Loucy (cell line): ENCODE results near the gene KRT14.
"Not testable (repeated sequence)": the region's sequence is repeated elsewhere in the genome, so short reads cannot be mapped to it uniquely, and the experiment has no call there.

Source experiments
- H2AFZ ChIP-seq: fragments of 200-600 bp; sonication (generic); 2 replicates; pipeline ENCODE4 v1.6.0; 2016; ENCODE audit warnings: antibody characterized with exemption, mild to moderate bottlenecking, low read length, moderate library complexity
- H3F3A ChIP-seq: fragments of 200-600 bp; 2 replicates; pipeline ENCODE4 v1.6.0; 2016; ENCODE audit warnings: antibody characterized with exemption, low read depth, mild to moderate bottlenecking
- H3K27me3 ChIP-seq: fragments of 200-600 bp; sonication (generic); 2 replicates; pipeline ENCODE4 v1.6.1; 2014; ENCODE audit warnings: low read length, mild to moderate bottlenecking; ENCODE audit not compliant: insufficient read depth, poor library complexity, severe bottlenecking
- H3K36me3 ChIP-seq: fragments of 200-600 bp; sonication (generic); 2 replicates; pipeline ENCODE4 v1.6.1; 2016; ENCODE audit warnings: low read length; ENCODE audit not compliant: insufficient read depth
- H3K4me1 ChIP-seq: fragments of 200-600 bp; sonication (generic); 2 replicates; pipeline ENCODE4 v1.5.1; 2014; ENCODE audit warnings: low read length, mild to moderate bottlenecking; ENCODE audit not compliant: insufficient read depth, poor library complexity, severe bottlenecking
- H3K4me2 ChIP-seq: fragments of 200-600 bp; sonication (generic); 2 replicates; pipeline ENCODE4 v1.6.0; 2014; ENCODE audit warnings: antibody characterized with exemption, low read length, low read depth, mild to moderate bottlenecking; ENCODE audit not compliant: poor library complexity, severe bottlenecking
- H3K4me3 ChIP-seq: fragments of 200-600 bp; sonication (generic); 2 replicates; pipeline ENCODE4 v1.5.1; 2014; ENCODE audit warnings: low read length, mild to moderate bottlenecking, mixed read lengths; ENCODE audit not compliant: poor library complexity, severe bottlenecking
- H3K79me2 ChIP-seq: fragments of 200-600 bp; sonication (generic); 2 replicates; pipeline ENCODE4 v1.6.1; 2014; ENCODE audit warnings: low read length; ENCODE audit not compliant: insufficient read depth
- H3K9ac ChIP-seq: fragments of 200-600 bp; sonication (generic); 2 replicates; pipeline ENCODE4 v1.6.0; 2014; ENCODE audit warnings: mild to moderate bottlenecking, low read depth, low read length, moderate library complexity; ENCODE audit not compliant: poor library complexity, severe bottlenecking
- H3K9me2 ChIP-seq: fragments of 200-600 bp; sonication (generic); replicated peaks from 2 replicates; pipeline ENCODE4 v1.6.1; 2016; ENCODE audit warnings: low read depth, low read length, mixed read lengths
- H3K9me3 ChIP-seq: fragments of 200-600 bp; sonication (generic); 2 replicates; pipeline ENCODE4 v1.6.1; 2014; ENCODE audit warnings: mild to moderate bottlenecking, antibody characterized with exemption, low read length, low read depth; ENCODE audit not compliant: insufficient read depth
- H4K20me1 ChIP-seq: fragments of 200-600 bp; sonication (generic); 2 replicates; pipeline ENCODE4 v1.6.0; 2014; ENCODE audit warnings: antibody characterized with exemption, low read length, mild to moderate bottlenecking; ENCODE audit not compliant: insufficient read depth, poor library complexity, severe bottlenecking
- CTCF ChIP-seq: fragments of 200-600 bp; sonication (generic); conservative IDR thresholded peaks from 2 replicates; pipeline ENCODE4 v1.5.1; 2014; ENCODE audit warnings: mild to moderate bottlenecking, antibody characterized with exemption, low read length
- EZH2phosphoT487 ChIP-seq: fragments of 200-600 bp; IDR thresholded peaks from 2 replicates; pipeline ENCODE4 v1.6.1; 2018; ENCODE audit warnings: antibody characterized with exemption, mild to moderate bottlenecking, moderate library complexity, borderline replicate concordance

Gene KRT14

GRCh38 chr17:41583137-41584127, 3.3 kb downstream of the KRT14 start:
- H3K9me2 ChIP-seq: no peaks in the 10 kb centered on the region
- H3K9ac ChIP-seq: no peak overlapping the region
- TF ChIP-seq EZH2phosphoT487 (no peak), CTCF (no peak)
- H3K4me1 ChIP-seq: no peaks in the 10 kb centered on the region
- H3K4me2 ChIP-seq: no peak overlapping the region
- H3K4me3 ChIP-seq: no peak overlapping the region
- H3K27me3 ChIP-seq: no peaks in the 10 kb centered on the region
- H4K20me1 ChIP-seq: no peaks in the 10 kb centered on the region
- no peaks in the 10 kb centered on the region for H3K79me2 ChIP-seq
- H3K36me3 ChIP-seq: no peaks in the 10 kb centered on the region
- H3F3A ChIP-seq: no peaks in the 10 kb centered on the region
- H3K9me3 ChIP-seq: no peaks in the 10 kb centered on the region
- H2AFZ ChIP-seq: no peak overlapping the region

- H3K4me1 ChIP-seq, H3K9ac ChIP-seq, H3F3A ChIP-seq, H3K9me2 ChIP-seq, H4K20me1 ChIP-seq, H2AFZ ChIP-seq, H3K4me2 ChIP-seq, H3K36me3 ChIP-seq, H3K4me3 ChIP-seq, H3K27me3 ChIP-seq, H3K9me3 ChIP-seq, H3K79me2 ChIP-seq: not testable (repeated sequence)
Observed at GRCh38 chr17:41582061-41582968, 4.4 kb downstream of the KRT14 start.

- Histone ChIP-seq H3K79me2 (no peaks in the 10 kb centered on the region), H3K9me2 (no peaks in the 10 kb centered on the region), H3K4me2 (no peak overlapping the region), H3K4me1 (no peaks in the 10 kb centered on the region), H2AFZ (no peak overlapping the region), H3K36me3 (no peaks in the 10 kb centered on the region), H3K9ac (no peak overlapping the region), H3K27me3 (no peaks in the 10 kb centered on the region), H3F3A (no peaks in the 10 kb centered on the region), H3K4me3 (no peak overlapping the region), H4K20me1 (no peaks in the 10 kb centered on the region), H3K9me3 (no peaks in the 10 kb centered on the region)
- TF ChIP-seq EZH2phosphoT487 (no peak), CTCF (no peak)
Observed at GRCh38 chr17:41581366-41582060, 5.2 kb downstream of the KRT14 start.
